Stimulated activated CD8-positive, alpha-beta memory T cell treated with anti-CD3 and anti-CD28 coated beads, Interleukin-4, amount 100 ng/mL, for 4 hours (primary cell): ENCODE results near the gene PLEKHB1.

Source experiments
- DNase-seq, 2 donors: peaks; one replicate each; pipeline ENCODE4 v3.0.0-alpha.2; 2020; ENCODE audit warnings: low read depth in 2 of 2, low spot score in 1 of 2

PLEKHB1 gene

GRCh38 chr11:73645972-73646631, at the start of gene PLEKHB1:
Gene PLEKHB1 (plus strand): TSS chr11:73646581. CDS start chr11:73646609, 28 bp downstream.
- DNase-seq = no peak

GRCh38 chr11:73597336-73597955, 48.9 kb upstream of the PLEKHB1 start:
- no peak for DNase-seq

GRCh38 chr11:73597956-73598718, 48.2 kb upstream of the PLEKHB1 start, which contains the start of gene FAM168A:
Gene FAM168A (minus strand): TSS chr11:73598112. CDS start chr11:73468474, 129,638 bp downstream.
- DNase-seq = peak; percentile 75 to 88

- no peak for DNase-seq
These were observed 47.5 kb upstream of the PLEKHB1 start for GRCh38 chr11:73598719-73599379.

GRCh38 chr11:73612601-73613140, 33.7 kb upstream of the PLEKHB1 start:
- no peak for DNase-seq

- no peak for DNase-seq
These were observed 31.8 kb upstream of the PLEKHB1 start for GRCh38 chr11:73614591-73614990.

- DNase-seq = no peak
These were observed 23.3 kb upstream of the PLEKHB1 start for GRCh38 chr11:73622926-73623593.

GRCh38 chr11:73623686-73624085, 22.7 kb upstream of the PLEKHB1 start:
- DNase-seq = no peak

- peak; percentile 33 to 40 for DNase-seq
These were observed 20.6 kb upstream of the PLEKHB1 start for GRCh38 chr11:73625696-73626318.

GRCh38 chr11:73629907-73630306, 16.5 kb upstream of the PLEKHB1 start:
- no peak for DNase-seq

- DNase-seq = no peak
These were observed 13.4 kb upstream of the PLEKHB1 start for GRCh38 chr11:73632996-73633395.

GRCh38 chr11:73633999-73634398, 12.4 kb upstream of the PLEKHB1 start:
- no peak for DNase-seq

GRCh38 chr11:73635721-73636120, 10.7 kb upstream of the PLEKHB1 start:
- DNase-seq = no peak

GRCh38 chr11:73636249-73636648, 10.1 kb upstream of the PLEKHB1 start:
- no peak for DNase-seq

GRCh38 chr11:73637012-73637411, 9.4 kb upstream of the PLEKHB1 start:
- no peak for DNase-seq

- DNase-seq = no peak
These were observed 5.8 kb upstream of the PLEKHB1 start for GRCh38 chr11:73640592-73640991.

- no peak for DNase-seq
These were observed 4.7 kb upstream of the PLEKHB1 start for GRCh38 chr11:73641668-73642067.

- no peak for DNase-seq
These were observed 1.0 kb upstream of the PLEKHB1 start for GRCh38 chr11:73645121-73645969.

- DNase-seq = peak; percentile 80 to 88
These were observed 1.2 kb downstream of the PLEKHB1 start for GRCh38 chr11:73647459-73648100.
